Ascending aorta (tissue), 2 donors: ENCODE measurements around the gene HMBS. TPM values are rescaled to one million over a fixed set of nuclear protein-coding genes. Genes with fewer than 3 reads are reported as not detected.

ENCODE experiments used
- DNase-seq, 2 donors: peaks; one replicate each; pipeline ENCODE4 v3.0.0-alpha.2; 2019; ENCODE audit warnings: low spot score in 2 of 2
- H3K27ac ChIP-seq, 2 donors: fragments of 200-600 bp; sonication (generic); one replicate each; pipeline ENCODE4 v1.5.1; 2016 to 2017; ENCODE audit warnings: mild to moderate bottlenecking in 1 of 2
- H3K27me3 ChIP-seq: fragments of 200-600 bp; sonication (generic); one replicate; pipeline ENCODE4 v1.5.1; 2017
- H3K36me3 ChIP-seq, 2 donors: fragments of 200-600 bp; sonication (generic); one replicate each; pipeline ENCODE4 v1.5.1; 2016
- H3K4me1 ChIP-seq, 2 donors: fragments of 200-600 bp; sonication (generic); one replicate each; pipeline ENCODE4 v1.5.1; 2016 to 2017; ENCODE audit warnings: mild to moderate bottlenecking in 1 of 2
- H3K4me3 ChIP-seq, 2 donors: fragments of 200-600 bp; sonication (generic); one replicate each; pipeline ENCODE4 v1.5.1; 2016 to 2017; ENCODE audit warnings: mild to moderate bottlenecking in 1 of 2
- H3K9me3 ChIP-seq, 2 donors: fragments of 200-600 bp; sonication (generic); one replicate each; pipeline ENCODE4 v1.5.1; 2016
- intact Hi-C: fragments of 100-400 bp; cut with DNase I; formaldehyde crosslinking; loops from one replicate; pipeline ENCODE4 v1.15.1; 2023
- total RNA-seq: library from RNA; depleted of rRNA; stranded (reverse); fragments of >200 nt; gene quantifications from one replicate; pipeline ENCODE4 v1.1.0, GENCODE V29; 2016
- TF ChIP-seq, protein P1 (sequence below), 3 experiments: fragments of 200-600 bp in 2 of 3; fragments of 450-650 bp in 1 of 3; sonication (generic) in 2 of 3; IDR thresholded peaks; one replicate each; pipeline ENCODE4 v1.5.1; 2016 to 2019; ENCODE audit warnings: antibody characterized with exemption in 3 of 3, mild to moderate bottlenecking in 1 of 3, moderate library complexity in 1 of 3

HMBS gene
- total RNA-seq, 1 donor from 2014 or later: 82.8 TPM

DNA sequence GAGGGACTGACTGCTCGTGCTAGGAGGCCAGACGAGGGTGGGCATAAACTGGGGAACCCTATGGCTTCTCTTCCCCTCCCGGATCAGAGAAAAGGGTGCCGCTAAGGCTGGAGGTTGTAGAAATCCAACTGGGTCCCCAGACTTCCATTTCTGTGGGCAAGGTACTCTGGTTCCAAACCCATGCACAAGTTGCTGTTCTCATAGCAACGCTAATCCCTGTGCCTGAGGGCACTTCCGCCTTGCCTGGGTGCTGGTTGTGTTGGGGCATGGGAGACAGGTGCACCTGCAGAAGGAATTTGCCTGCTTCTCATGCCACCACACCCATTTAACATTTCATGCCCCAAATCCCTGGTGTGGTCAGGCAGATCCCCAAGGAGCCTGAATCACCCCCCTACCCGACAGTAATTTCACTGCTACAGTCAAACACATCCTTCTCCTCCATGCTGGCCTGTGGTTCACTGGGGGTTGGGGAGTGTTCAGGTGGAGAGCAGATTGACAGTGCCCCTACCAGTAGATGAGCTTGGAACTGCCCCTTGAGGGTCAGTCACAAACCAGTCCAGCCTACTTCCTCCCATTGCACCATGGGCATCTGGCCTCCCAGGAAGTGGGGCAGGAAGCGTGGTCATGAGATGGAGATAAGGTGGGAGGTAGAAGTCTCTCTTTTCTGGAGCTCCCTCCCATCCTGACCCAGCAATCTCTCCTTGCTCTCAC, 23.6 kb downstream of the HMBS start:
- H3K4me3 ChIP-seq: peak overlapping the region; percentile 74 to 95
- peaks cover 18 to 26% of the 10 kb centered on the region in 2 donors for H3K36me3 ChIP-seq
- intact Hi-C loops: loop anchor here (5.0 to 10.0 kb wide), 3 partner anchors 59 to 674 kb away; partner anchors contain the start of genes CBL, KMT2A and NLRX1
- peak overlapping the region; percentile 82 to 84 for H3K27ac ChIP-seq
- TF ChIP-seq, protein P1, sequence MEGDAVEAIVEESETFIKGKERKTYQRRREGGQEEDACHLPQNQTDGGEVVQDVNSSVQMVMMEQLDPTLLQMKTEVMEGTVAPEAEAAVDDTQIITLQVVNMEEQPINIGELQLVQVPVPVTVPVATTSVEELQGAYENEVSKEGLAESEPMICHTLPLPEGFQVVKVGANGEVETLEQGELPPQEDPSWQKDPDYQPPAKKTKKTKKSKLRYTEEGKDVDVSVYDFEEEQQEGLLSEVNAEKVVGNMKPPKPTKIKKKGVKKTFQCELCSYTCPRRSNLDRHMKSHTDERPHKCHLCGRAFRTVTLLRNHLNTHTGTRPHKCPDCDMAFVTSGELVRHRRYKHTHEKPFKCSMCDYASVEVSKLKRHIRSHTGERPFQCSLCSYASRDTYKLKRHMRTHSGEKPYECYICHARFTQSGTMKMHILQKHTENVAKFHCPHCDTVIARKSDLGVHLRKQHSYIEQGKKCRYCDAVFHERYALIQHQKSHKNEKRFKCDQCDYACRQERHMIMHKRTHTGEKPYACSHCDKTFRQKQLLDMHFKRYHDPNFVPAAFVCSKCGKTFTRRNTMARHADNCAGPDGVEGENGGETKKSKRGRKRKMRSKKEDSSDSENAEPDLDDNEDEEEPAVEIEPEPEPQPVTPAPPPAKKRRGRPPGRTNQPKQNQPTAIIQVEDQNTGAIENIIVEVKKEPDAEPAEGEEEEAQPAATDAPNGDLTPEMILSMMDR (IDR thresholded peaks at IDR 0.05): no peak
- no peaks in the 10 kb centered on the region for H3K9me3 ChIP-seq
- no peak for DNase-seq
- peaks cover 5 to 20% of the 10 kb centered on the region in 2 donors for H3K4me1 ChIP-seq
- no peaks in the 10 kb centered on the region for H3K27me3 ChIP-seq

DNA sequence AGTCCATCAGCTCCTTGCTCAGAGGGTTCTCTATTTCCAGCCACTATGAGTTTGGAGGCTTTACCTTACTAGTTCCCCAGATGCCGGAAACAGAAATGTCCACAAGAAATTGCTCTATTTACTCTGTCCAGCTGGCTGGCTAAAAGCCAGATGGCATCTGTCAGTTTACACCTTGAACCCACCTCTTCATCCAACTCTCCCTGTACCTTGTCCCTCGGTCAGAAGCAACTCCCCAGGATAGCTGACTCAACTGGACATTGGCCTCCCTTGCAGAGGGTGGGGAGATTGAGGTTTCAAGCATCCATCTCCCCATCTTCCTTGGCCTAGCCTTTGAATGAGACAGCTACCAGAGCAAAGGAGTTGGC, 24.2 kb downstream of the HMBS start:
- intact Hi-C loops: loop anchor here (5.0 to 10.0 kb wide), 3 partner anchors 58 to 674 kb away; partner anchors contain the start of genes CBL, KMT2A and NLRX1
- H3K36me3 ChIP-seq: peaks cover 23 to 32% of the 10 kb centered on the region in 2 donors
- H3K4me3 ChIP-seq: peak overlapping the region in 1 of 2 donors; percentile 95
- no peak for DNase-seq
- H3K4me1 ChIP-seq: peaks cover 5 to 17% of the 10 kb centered on the region in 2 donors
- H3K9me3 ChIP-seq: no peaks in the 10 kb centered on the region
- peak overlapping the region in 1 of 2 donors; percentile 82 for H3K27ac ChIP-seq
- TF ChIP-seq, protein P1 (IDR thresholded peaks at IDR 0.05): no peak
- H3K27me3 ChIP-seq: no peaks in the 10 kb centered on the region

DNA sequence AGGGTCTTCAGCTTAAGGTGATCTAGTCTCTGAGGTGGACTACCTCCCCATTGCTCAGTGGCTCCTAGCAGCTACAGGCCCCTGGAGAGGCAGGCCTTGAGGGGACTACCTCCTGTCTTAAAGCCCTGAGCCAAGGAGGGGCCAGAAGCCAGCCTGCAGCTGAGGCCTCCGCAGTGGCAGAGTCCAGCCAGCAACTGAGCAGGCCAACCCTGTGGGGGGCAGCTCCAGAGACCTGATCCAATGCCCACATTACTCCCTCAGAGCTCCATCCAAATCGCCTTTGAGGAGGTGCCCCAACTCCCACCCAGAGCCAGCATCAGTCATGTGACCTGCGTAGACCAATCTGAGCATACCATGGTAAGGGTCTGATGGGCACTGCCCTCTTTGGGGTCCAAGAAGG, 25.2 kb downstream of the HMBS start:
- Histone ChIP-seq H3K27ac (no peak overlapping the region), H3K4me1 (peaks cover 5 to 17% of the 10 kb centered on the region in 2 donors), H3K9me3 (no peaks in the 10 kb centered on the region), H3K4me3 (no peak overlapping the region), H3K27me3 (no peaks in the 10 kb centered on the region), H3K36me3 (peaks cover 31 to 42% of the 10 kb centered on the region in 2 donors)
- no peak for DNase-seq
- intact Hi-C loops: loop anchor here (5.0 to 10.0 kb wide), 3 partner anchors 57 to 675 kb away; partner anchors contain the start of genes CBL, KMT2A and NLRX1
- TF ChIP-seq, protein P1 (IDR thresholded peaks at IDR 0.05): no peak

DNA sequence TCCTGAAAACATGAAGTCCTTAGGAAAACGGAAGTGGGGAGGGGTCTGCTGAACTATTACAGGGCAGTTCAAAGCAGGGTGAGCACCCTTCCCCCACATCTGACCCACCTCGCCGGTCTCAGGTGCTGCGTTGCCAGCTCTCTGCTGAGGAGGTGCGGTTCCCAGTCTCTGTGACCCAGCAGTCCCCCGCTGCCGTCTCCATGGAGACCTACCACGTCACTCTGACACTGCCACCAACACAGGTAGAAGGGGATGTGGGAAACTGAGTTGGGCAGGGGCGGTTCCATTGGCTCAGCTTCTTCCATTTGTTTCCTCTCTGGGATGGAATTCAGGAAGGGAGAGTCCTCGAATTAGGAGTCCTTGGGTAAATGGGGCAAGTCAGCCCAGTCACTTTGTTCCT, 25.8 kb downstream of the HMBS start:
- no peak for DNase-seq
- TF ChIP-seq, protein P1 (IDR thresholded peaks at IDR 0.05): no peak
- H3K27me3 ChIP-seq: no peaks in the 10 kb centered on the region
- intact Hi-C loops: no loop called here
- no peaks in the 10 kb centered on the region for H3K9me3 ChIP-seq
- H3K36me3 ChIP-seq: peaks cover 31 to 45% of the 10 kb centered on the region in 2 donors
- no peak overlapping the region for H3K27ac ChIP-seq
- H3K4me3 ChIP-seq: no peak overlapping the region
- peaks cover 5 to 17% of the 10 kb centered on the region in 2 donors for H3K4me1 ChIP-seq

DNA sequence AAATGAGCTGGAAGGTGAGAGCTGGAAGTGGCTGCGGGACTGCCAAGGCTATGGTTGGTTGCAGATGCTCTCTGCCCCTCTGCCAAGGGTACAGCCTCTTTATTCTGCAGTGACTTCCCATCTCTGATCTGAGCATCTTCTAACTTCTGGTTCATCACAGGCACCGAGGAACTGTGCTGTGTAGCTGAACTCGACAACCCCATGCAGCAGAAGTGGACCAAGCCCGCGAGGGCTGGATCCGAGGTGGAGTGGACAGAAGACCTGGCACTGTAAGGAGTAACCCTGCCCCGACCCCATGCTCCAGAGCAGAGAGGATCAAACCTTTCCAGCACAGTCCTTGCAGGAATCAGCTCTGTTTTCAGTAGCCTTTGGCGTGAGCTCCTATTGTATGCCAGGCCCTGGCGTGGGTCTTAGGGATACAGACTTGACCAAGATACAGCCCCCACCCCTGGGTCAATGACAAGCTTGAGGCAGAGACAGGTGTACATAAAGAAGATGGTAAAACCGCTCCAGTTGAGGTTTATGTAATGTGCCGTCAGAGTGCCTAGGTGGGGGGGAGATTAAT, 26.8 kb downstream of the HMBS start:
- Histone ChIP-seq H3K9me3 (no peaks in the 10 kb centered on the region), H3K36me3 (peaks cover 37 to 50% of the 10 kb centered on the region in 2 donors), H3K27ac (no peak overlapping the region), H3K4me3 (no peak overlapping the region), H3K4me1 (peaks cover 4 to 14% of the 10 kb centered on the region in 2 donors), H3K27me3 (no peaks in the 10 kb centered on the region)
- intact Hi-C loops: no loop called here
- no peak for DNase-seq
- TF ChIP-seq, protein P1 (IDR thresholded peaks at IDR 0.05): no peak
